Measurements from ENCODE around the gene TMEM229B.

DNA sequence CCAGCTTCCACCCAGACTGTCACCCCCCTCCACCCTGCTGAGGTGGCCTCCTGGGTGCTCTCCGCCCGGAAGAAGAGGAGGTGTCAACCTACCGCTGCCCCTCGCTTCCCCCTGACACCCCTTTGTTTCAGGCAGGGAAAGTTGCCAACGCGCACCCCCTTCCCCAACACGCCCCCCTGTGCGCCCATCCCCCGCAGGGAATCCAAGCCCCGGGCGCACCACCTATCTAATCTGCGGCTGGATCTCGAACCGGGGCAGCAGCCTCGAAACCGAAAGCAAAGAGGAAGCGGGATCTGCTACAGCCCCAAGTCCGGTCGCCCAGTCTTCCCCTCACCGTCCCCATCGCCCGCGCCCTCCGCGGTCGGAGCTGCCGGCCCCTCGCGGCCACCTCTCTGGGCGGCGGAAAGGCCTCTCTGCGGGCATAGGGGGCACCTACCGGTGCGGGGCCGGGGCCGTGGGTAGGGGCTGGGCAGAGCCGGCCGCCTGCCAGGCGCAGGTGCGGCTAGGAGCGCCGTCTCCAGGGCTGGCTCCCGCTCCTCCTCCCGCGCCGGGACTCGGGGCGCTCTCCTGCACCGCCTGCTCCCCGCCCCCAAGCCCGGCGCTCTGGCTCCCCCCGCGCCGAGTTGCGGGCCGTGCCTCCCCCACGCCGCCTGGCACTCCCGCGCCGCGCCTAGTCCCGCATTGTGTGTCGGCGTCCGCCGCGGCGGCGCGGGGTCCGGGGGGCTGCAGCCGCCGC is 26.3 kb upstream of the TMEM229B start:
- TF ChIP-seq POLR2AphosphoS5 (IDR thresholded peaks at IDR 0.05; ENCODE audit: low read depth), result no peak
- TF ChIP-seq, protein P1, sequence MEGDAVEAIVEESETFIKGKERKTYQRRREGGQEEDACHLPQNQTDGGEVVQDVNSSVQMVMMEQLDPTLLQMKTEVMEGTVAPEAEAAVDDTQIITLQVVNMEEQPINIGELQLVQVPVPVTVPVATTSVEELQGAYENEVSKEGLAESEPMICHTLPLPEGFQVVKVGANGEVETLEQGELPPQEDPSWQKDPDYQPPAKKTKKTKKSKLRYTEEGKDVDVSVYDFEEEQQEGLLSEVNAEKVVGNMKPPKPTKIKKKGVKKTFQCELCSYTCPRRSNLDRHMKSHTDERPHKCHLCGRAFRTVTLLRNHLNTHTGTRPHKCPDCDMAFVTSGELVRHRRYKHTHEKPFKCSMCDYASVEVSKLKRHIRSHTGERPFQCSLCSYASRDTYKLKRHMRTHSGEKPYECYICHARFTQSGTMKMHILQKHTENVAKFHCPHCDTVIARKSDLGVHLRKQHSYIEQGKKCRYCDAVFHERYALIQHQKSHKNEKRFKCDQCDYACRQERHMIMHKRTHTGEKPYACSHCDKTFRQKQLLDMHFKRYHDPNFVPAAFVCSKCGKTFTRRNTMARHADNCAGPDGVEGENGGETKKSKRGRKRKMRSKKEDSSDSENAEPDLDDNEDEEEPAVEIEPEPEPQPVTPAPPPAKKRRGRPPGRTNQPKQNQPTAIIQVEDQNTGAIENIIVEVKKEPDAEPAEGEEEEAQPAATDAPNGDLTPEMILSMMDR (IDR thresholded peaks at IDR 0.05; ENCODE audit: insufficient read depth, low read length), result no peak
- TF ChIP-seq, protein P2, sequence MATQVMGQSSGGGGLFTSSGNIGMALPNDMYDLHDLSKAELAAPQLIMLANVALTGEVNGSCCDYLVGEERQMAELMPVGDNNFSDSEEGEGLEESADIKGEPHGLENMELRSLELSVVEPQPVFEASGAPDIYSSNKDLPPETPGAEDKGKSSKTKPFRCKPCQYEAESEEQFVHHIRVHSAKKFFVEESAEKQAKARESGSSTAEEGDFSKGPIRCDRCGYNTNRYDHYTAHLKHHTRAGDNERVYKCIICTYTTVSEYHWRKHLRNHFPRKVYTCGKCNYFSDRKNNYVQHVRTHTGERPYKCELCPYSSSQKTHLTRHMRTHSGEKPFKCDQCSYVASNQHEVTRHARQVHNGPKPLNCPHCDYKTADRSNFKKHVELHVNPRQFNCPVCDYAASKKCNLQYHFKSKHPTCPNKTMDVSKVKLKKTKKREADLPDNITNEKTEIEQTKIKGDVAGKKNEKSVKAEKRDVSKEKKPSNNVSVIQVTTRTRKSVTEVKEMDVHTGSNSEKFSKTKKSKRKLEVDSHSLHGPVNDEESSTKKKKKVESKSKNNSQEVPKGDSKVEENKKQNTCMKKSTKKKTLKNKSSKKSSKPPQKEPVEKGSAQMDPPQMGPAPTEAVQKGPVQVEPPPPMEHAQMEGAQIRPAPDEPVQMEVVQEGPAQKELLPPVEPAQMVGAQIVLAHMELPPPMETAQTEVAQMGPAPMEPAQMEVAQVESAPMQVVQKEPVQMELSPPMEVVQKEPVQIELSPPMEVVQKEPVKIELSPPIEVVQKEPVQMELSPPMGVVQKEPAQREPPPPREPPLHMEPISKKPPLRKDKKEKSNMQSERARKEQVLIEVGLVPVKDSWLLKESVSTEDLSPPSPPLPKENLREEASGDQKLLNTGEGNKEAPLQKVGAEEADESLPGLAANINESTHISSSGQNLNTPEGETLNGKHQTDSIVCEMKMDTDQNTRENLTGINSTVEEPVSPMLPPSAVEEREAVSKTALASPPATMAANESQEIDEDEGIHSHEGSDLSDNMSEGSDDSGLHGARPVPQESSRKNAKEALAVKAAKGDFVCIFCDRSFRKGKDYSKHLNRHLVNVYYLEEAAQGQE (IDR thresholded peaks at IDR 0.05; ENCODE audit: insufficient replicate concordance, low read depth), result no peak
